ENCODE data around the gene C3. TPM values are rescaled to one million over a fixed set of nuclear protein-coding genes. Genes with fewer than 3 reads are reported as not detected.

Gene C3
- total RNA-seq, 1 donor from 2014 or later: 8.2 TPM

- Mint-ChIP-seq H3K4me3 (no peak overlapping the region), H3K27ac (no peak overlapping the region), H3K9me3 (no peaks in the 10 kb centered on the region), H3K36me3 (no peaks in the 10 kb centered on the region), H3K4me1 (ENCODE audit: unreplicated experiment) (no peaks in the 10 kb centered on the region), H3K27me3 (peaks cover 21% of the 10 kb centered on the region)
- TF ChIP-seq CTCF (conservative IDR thresholded peaks at IDR 0.05): no peak
- no peak for DNase-seq (ENCODE audit: extremely low spot score, unreplicated experiment)
Measured at GRCh38 chr19:6654347-6655310, 65.8 kb downstream of the C3 start.

GRCh38 chr19:6652805-6653094, 67.7 kb downstream of the C3 start:
- no peaks in the 10 kb centered on the region for H3K9me3 Mint-ChIP-seq
- H3K36me3 Mint-ChIP-seq: no peaks in the 10 kb centered on the region
- no peak for TF ChIP-seq CTCF (conservative IDR thresholded peaks at IDR 0.05)
- DNase-seq (ENCODE audit: extremely low spot score, unreplicated experiment): no peak
- H3K4me1 Mint-ChIP-seq (ENCODE audit: unreplicated experiment): no peaks in the 10 kb centered on the region
- no peak overlapping the region for H3K27ac Mint-ChIP-seq
- H3K4me3 Mint-ChIP-seq: no peak overlapping the region
- H3K27me3 Mint-ChIP-seq: peaks cover 15% of the 10 kb centered on the region

GRCh38 chr19:6651965-6652804, 68.3 kb downstream of the C3 start:
- Mint-ChIP-seq H3K4me1 (ENCODE audit: unreplicated experiment) (no peaks in the 10 kb centered on the region), H3K36me3 (no peaks in the 10 kb centered on the region), H3K27me3 (peaks cover 11% of the 10 kb centered on the region), H3K27ac (no peak overlapping the region), H3K4me3 (no peak overlapping the region), H3K9me3 (no peaks in the 10 kb centered on the region)
- no peak for TF ChIP-seq CTCF (conservative IDR thresholded peaks at IDR 0.05)
- DNase-seq (ENCODE audit: extremely low spot score, unreplicated experiment): no peak

GRCh38 chr19:6649185-6649584, 71.3 kb downstream of the C3 start:
- no peak overlapping the region for H3K27ac Mint-ChIP-seq
- no peak overlapping the region for H3K4me3 Mint-ChIP-seq
- H3K36me3 Mint-ChIP-seq: no peaks in the 10 kb centered on the region
- no peaks in the 10 kb centered on the region for H3K9me3 Mint-ChIP-seq
- H3K27me3 Mint-ChIP-seq: peaks cover 2% of the 10 kb centered on the region
- no peaks in the 10 kb centered on the region for H3K4me1 Mint-ChIP-seq (ENCODE audit: unreplicated experiment)
- no peak for TF ChIP-seq CTCF (conservative IDR thresholded peaks at IDR 0.05)
- DNase-seq (ENCODE audit: extremely low spot score, unreplicated experiment): no peak

- H3K9me3 Mint-ChIP-seq: no peaks in the 10 kb centered on the region
- H3K4me1 Mint-ChIP-seq (ENCODE audit: unreplicated experiment): no peaks in the 10 kb centered on the region
- DNase-seq (ENCODE audit: extremely low spot score, unreplicated experiment): no peak
- H3K36me3 Mint-ChIP-seq: no peaks in the 10 kb centered on the region
- H3K4me3 Mint-ChIP-seq: no peak overlapping the region
- H3K27me3 Mint-ChIP-seq: peaks cover 2% of the 10 kb centered on the region
- TF ChIP-seq CTCF (conservative IDR thresholded peaks at IDR 0.05): no peak
- H3K27ac Mint-ChIP-seq: no peak overlapping the region
Measured at GRCh38 chr19:6648141-6648715, 72.2 kb downstream of the C3 start.

Data from type B pancreatic cell (in vitro differentiated cells).